Astrocyte (in vitro differentiated cells and primary cell): ENCODE measurements around the gene IRS1. TPM values are rescaled to one million over a fixed set of nuclear protein-coding genes. Genes with fewer than 3 reads are reported as not detected.

ENCODE experiments used
- DNase-seq: peaks from one replicate; pipeline ENCODE4 v3.0.0-alpha.2; 2010; ENCODE audit warnings: low read depth
- FAIRE-seq: peaks from 2 replicates; lab custom pipeline; 2011; peaks lifted over from hg19 to GRCh38; lab: Jason Lieb, UNC
- H2AFZ ChIP-seq: 2 replicates; pipeline ENCODE4 v1.6.0; 2012; ENCODE audit warnings: low read depth, low read length, inconsistent platforms
- H3K27ac ChIP-seq: 2 replicates; pipeline ENCODE4 v1.5.1; 2011; ENCODE audit warnings: low read depth, low read length, inconsistent platforms
- H3K27me3 ChIP-seq: 2 replicates; pipeline ENCODE4 v1.6.0; 2011; ENCODE audit warnings: low read length, inconsistent platforms; ENCODE audit not compliant: insufficient read depth
- H3K36me3 ChIP-seq: 2 replicates; pipeline ENCODE4 v1.5.1; 2011; ENCODE audit warnings: low read length, inconsistent platforms; ENCODE audit not compliant: insufficient read depth
- H3K4me1 ChIP-seq: 2 replicates; pipeline ENCODE4 v1.5.1; 2011; ENCODE audit warnings: low read length, inconsistent platforms; ENCODE audit not compliant: insufficient read depth
- H3K4me2 ChIP-seq: 2 replicates; pipeline ENCODE4 v1.6.0; 2012; ENCODE audit warnings: low read length, inconsistent platforms
- H3K4me3 ChIP-seq: 2 replicates; pipeline ENCODE4 v1.5.1; 2011; ENCODE audit warnings: low read depth, mild to moderate bottlenecking, low read length, inconsistent platforms; ENCODE audit not compliant: insufficient read depth
- H3K79me2 ChIP-seq: 2 replicates; pipeline ENCODE4 v1.6.0; 2012; ENCODE audit warnings: mild to moderate bottlenecking, low read length, inconsistent platforms; ENCODE audit not compliant: insufficient read depth
- H3K9ac ChIP-seq: 2 replicates; pipeline ENCODE4 v1.6.0; 2012; ENCODE audit warnings: mild to moderate bottlenecking, low read length, inconsistent platforms
- H3K9me3 ChIP-seq: 2 replicates; pipeline ENCODE4 v1.5.1; 2012; ENCODE audit warnings: low read depth, mild to moderate bottlenecking, low read length, inconsistent platforms; ENCODE audit not compliant: insufficient read depth
- H4K20me1 ChIP-seq: 2 replicates; pipeline ENCODE4 v1.6.0; 2012; ENCODE audit warnings: low read length, inconsistent platforms; ENCODE audit not compliant: insufficient read depth
- H3K27ac Mint-ChIP-seq: one replicate; pipeline ENCODE4 v1.8.0; 2021; ENCODE audit warnings: mild to moderate bottlenecking, mixed read lengths; ENCODE audit not compliant: unreplicated experiment
- H3K27me3 Mint-ChIP-seq: one replicate; pipeline ENCODE4 v1.8.0; 2021; ENCODE audit warnings: low read depth, mixed read lengths; ENCODE audit not compliant: unreplicated experiment
- H3K36me3 Mint-ChIP-seq: one replicate; pipeline ENCODE4 v1.8.0; 2021; ENCODE audit warnings: low read depth, mixed read lengths; ENCODE audit not compliant: unreplicated experiment
- H3K4me1 Mint-ChIP-seq: one replicate; pipeline ENCODE4 v1.8.0; 2021; ENCODE audit warnings: low read depth, mixed read lengths; ENCODE audit not compliant: unreplicated experiment
- H3K4me3 Mint-ChIP-seq: one replicate; pipeline ENCODE4 v1.8.0; 2021; ENCODE audit warnings: mild to moderate bottlenecking, moderate library complexity, mixed read lengths; ENCODE audit not compliant: unreplicated experiment
- H3K9me3 Mint-ChIP-seq: one replicate; pipeline ENCODE4 v1.8.0; 2021; ENCODE audit warnings: mild to moderate bottlenecking, mixed read lengths; ENCODE audit not compliant: unreplicated experiment
- CTCF ChIP-seq: IDR thresholded peaks from 2 replicates; pipeline ENCODE4 v1.5.1; 2011; ENCODE audit warnings: low read depth, mild to moderate bottlenecking, inconsistent platforms, low read length, moderate library complexity; ENCODE audit not compliant: insufficient read depth
- EZH2 ChIP-seq: IDR thresholded peaks from 2 replicates; pipeline ENCODE4 v1.6.1; 2012; ENCODE audit warnings: mild to moderate bottlenecking, low read length, inconsistent platforms; ENCODE audit not compliant: insufficient read depth
- total RNA-seq: library from RNA; stranded (reverse); gene quantifications from 2 replicates; pipeline ENCODE4 v1.2.1, GENCODE V29; 2021

Gene IRS1
- total RNA-seq, 1 donor from 2014 or later: 45.0 TPM

- H3K4me3 Mint-ChIP-seq: no peak overlapping the region
- no peaks in the 10 kb centered on the region for H4K20me1 ChIP-seq
- H3K27me3 Mint-ChIP-seq: no peaks in the 10 kb centered on the region
- H3K27me3 ChIP-seq: no peaks in the 10 kb centered on the region
- no peak overlapping the region for H3K27ac Mint-ChIP-seq
- H3K9ac ChIP-seq: no peak overlapping the region
- DNase-seq (peak; percentile 16), FAIRE-seq (no peak)
- H3K27ac ChIP-seq: no peak overlapping the region
- no peak overlapping the region for H2AFZ ChIP-seq
- H3K4me3 ChIP-seq: no peak overlapping the region
- H3K4me1 Mint-ChIP-seq: peaks cover 35% of the 10 kb centered on the region
- H3K36me3 ChIP-seq: no peaks in the 10 kb centered on the region
- no peaks in the 10 kb centered on the region for H3K9me3 Mint-ChIP-seq
- H3K9me3 ChIP-seq: no peaks in the 10 kb centered on the region
- TF ChIP-seq EZH2 (no peak), CTCF (no peak)
- no peaks in the 10 kb centered on the region for H3K79me2 ChIP-seq
- no peak overlapping the region for H3K4me2 ChIP-seq
- peaks cover 8% of the 10 kb centered on the region for H3K4me1 ChIP-seq
- peaks cover 3% of the 10 kb centered on the region for H3K36me3 Mint-ChIP-seq
These were observed 104.9 kb downstream of the IRS1 start for GRCh38 chr2:226694586-226695284.

- peak; percentile 15 for DNase-seq
- H2AFZ ChIP-seq: no peak overlapping the region
These were observed 105.5 kb downstream of the IRS1 start for GRCh38 chr2:226694149-226694548.

More at GRCh38 chr2:226694149-226694548, 105.5 kb downstream of the IRS1 start:
- H3K36me3 ChIP-seq: no peaks in the 10 kb centered on the region
- H3K27ac Mint-ChIP-seq: no peak overlapping the region
- H3K79me2 ChIP-seq: no peaks in the 10 kb centered on the region
- H3K9me3 ChIP-seq: no peaks in the 10 kb centered on the region
- H3K27me3 ChIP-seq: no peaks in the 10 kb centered on the region
- no peak overlapping the region for H3K9ac ChIP-seq
- peaks cover 29% of the 10 kb centered on the region for H3K4me1 Mint-ChIP-seq
- no peak overlapping the region for H3K4me3 ChIP-seq
- H3K27ac ChIP-seq: no peak overlapping the region
- H4K20me1 ChIP-seq: no peaks in the 10 kb centered on the region
- no peaks in the 10 kb centered on the region for H3K36me3 Mint-ChIP-seq
- H3K9me3 Mint-ChIP-seq: no peaks in the 10 kb centered on the region
- no peak overlapping the region for H3K4me2 ChIP-seq
- no peak overlapping the region for H3K4me3 Mint-ChIP-seq
- FAIRE-seq: no peak
- TF ChIP-seq EZH2 (no peak), CTCF (no peak)
- peaks cover 8% of the 10 kb centered on the region for H3K4me1 ChIP-seq
- H3K27me3 Mint-ChIP-seq: no peaks in the 10 kb centered on the region
